GM15510 (cell line): ENCODE results near the gene HCRT.

Source experiments
- POLR2A ChIP-seq: IDR thresholded peaks from 3 replicates; pipeline ENCODE4 v1.6.1; 2011; ENCODE audit warnings: borderline replicate concordance; ENCODE audit not compliant: insufficient read length; ENCODE audit errors: extremely low read depth

Gene HCRT

GRCh38 chr17:42200706-42201457 is 15.6 kb upstream of the HCRT start:
- TF ChIP-seq POLR2A, result no peak

- no peak for TF ChIP-seq POLR2A
These were observed 14.3 kb upstream of the HCRT start for GRCh38 chr17:42199416-42200011.

- no peak for TF ChIP-seq POLR2A
These were observed 13.6 kb upstream of the HCRT start for GRCh38 chr17:42198897-42199296.

- no peak for TF ChIP-seq POLR2A
These were observed 12.4 kb upstream of the HCRT start for GRCh38 chr17:42197564-42198156.

- TF ChIP-seq POLR2A, result peak; percentile 71
These were observed 9.0 kb upstream of the HCRT start, which contains the start of gene GHDC for GRCh38 chr17:42193969-42194899. TSS of gene GHDC (minus strand) at chr17:42194494. CDS start at chr17:42193581, 913 bp downstream.

GRCh38 chr17:42193216-42193968 is 8.1 kb upstream of the HCRT start:
- TF ChIP-seq POLR2A, result no peak

- TF ChIP-seq POLR2A, result no peak
These were observed 7.2 kb upstream of the HCRT start for GRCh38 chr17:42192189-42193126.

GRCh38 chr17:42191275-42191608 is 6.0 kb upstream of the HCRT start:
- no peak for TF ChIP-seq POLR2A

GRCh38 chr17:42190491-42191274 is 5.4 kb upstream of the HCRT start:
- TF ChIP-seq POLR2A, result no peak

- TF ChIP-seq POLR2A, result no peak
These were observed 4.4 kb upstream of the HCRT start for GRCh38 chr17:42189651-42189965.

GRCh38 chr17:42188749-42189650 is 3.7 kb upstream of the HCRT start:
- TF ChIP-seq POLR2A, result no peak

- TF ChIP-seq POLR2A, result no peak
These were observed 2.6 kb upstream of the HCRT start for GRCh38 chr17:42187833-42188232.
